Measurements from ENCODE around the gene DPM1. TPM values are rescaled to one million over a fixed set of nuclear protein-coding genes. Genes with fewer than 3 reads are reported as not detected.

Gene DPM1
- total and polyA plus RNA-seq, 8 donors: 13.6 to 34.8 (median 17.8) TPM

DNA sequence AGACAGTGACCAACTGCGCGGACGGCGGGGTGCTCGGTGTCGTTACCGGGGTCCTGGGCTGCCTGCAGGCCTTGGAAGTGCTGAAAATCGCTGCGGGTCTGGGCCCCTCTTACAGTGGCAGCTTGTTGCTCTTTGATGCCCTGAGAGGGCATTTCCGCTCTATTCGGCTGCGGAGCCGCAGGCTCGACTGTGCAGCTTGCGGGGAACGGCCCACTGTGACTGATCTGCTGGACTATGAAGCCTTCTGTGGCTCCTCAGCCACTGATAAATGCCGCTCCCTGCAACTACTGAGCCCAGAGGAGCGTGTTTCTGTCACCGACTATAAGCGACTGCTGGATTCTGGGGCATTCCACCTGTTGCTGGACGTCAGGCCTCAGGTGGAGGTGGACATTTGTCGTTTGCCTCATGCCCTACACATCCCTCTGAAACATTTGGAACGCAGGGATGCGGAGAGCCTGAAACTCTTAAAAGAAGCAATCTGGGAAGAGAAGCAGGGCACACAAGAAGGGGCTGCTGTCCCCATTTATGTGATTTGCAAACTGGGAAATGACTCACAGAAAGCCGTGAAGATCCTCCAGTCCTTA lies 1.3 kb upstream of the DPM1 start:
- H3K4me3 ChIP-seq: peak overlapping the region; percentile 89 to 99 (median 94)
- DNase-seq (peak in 1 of 6 donors; percentile 24), ATAC-seq (no peak), FAIRE-seq (no peak)
- no peak overlapping the region for H3K27ac ChIP-seq
- H3K9me3 ChIP-seq: no peaks in the 10 kb centered on the region
- WGBS, 2 donors: 52 to 54% methylated on average over 25 of the region's 25 CpGs
- intact Hi-C loops (cut with DNase I): no loop called here
- peaks cover 0 to 3% (median 0%) of the 10 kb centered on the region in 3 donors for H3K36me3 ChIP-seq
- no peaks in the 10 kb centered on the region for H3K27me3 ChIP-seq
- TF ChIP-seq, protein P1, sequence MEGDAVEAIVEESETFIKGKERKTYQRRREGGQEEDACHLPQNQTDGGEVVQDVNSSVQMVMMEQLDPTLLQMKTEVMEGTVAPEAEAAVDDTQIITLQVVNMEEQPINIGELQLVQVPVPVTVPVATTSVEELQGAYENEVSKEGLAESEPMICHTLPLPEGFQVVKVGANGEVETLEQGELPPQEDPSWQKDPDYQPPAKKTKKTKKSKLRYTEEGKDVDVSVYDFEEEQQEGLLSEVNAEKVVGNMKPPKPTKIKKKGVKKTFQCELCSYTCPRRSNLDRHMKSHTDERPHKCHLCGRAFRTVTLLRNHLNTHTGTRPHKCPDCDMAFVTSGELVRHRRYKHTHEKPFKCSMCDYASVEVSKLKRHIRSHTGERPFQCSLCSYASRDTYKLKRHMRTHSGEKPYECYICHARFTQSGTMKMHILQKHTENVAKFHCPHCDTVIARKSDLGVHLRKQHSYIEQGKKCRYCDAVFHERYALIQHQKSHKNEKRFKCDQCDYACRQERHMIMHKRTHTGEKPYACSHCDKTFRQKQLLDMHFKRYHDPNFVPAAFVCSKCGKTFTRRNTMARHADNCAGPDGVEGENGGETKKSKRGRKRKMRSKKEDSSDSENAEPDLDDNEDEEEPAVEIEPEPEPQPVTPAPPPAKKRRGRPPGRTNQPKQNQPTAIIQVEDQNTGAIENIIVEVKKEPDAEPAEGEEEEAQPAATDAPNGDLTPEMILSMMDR (IDR thresholded peaks at IDR 0.05): no peak
- peaks cover 7 to 28% (median 22%) of the 10 kb centered on the region in 3 donors for H3K4me1 ChIP-seq

GRCh38 chr20:50958615-50959542 lies 547 bp upstream of the DPM1 start, which contains the start of gene MOCS3:
Gene MOCS3, plus strand, starts transcription at chr20:50958818. Its CDS starts 25 bp downstream, at chr20:50958843.
- DNase-seq (peak; percentile 72 to 86 (median 82)), ATAC-seq (peak; percentile 85 to 93 (median 90)), FAIRE-seq (no peak)
- Histone ChIP-seq H3K27me3 (no peaks in the 10 kb centered on the region), H3K4me3 (peak within 1 kb of the TSS; percentile 89 to 99 (median 94)), H3K36me3 (peaks cover 0 to 11% (median 0%) of the 10 kb centered on the region in 3 donors), H3K9me3 (no peaks in the 10 kb centered on the region), H3K4me1 (peaks cover 7 to 31% (median 22%) of the 10 kb centered on the region in 3 donors), H3K27ac (peak within 1 kb of the TSS; percentile 83 to 93 (median 88))
- TF ChIP-seq, protein P1 (IDR thresholded peaks at IDR 0.05): no peak
- intact Hi-C loops (cut with DNase I): no loop called here
- 1% methylated on average over 67 of the region's 67 CpGs for WGBS, 2 donors

DNA sequence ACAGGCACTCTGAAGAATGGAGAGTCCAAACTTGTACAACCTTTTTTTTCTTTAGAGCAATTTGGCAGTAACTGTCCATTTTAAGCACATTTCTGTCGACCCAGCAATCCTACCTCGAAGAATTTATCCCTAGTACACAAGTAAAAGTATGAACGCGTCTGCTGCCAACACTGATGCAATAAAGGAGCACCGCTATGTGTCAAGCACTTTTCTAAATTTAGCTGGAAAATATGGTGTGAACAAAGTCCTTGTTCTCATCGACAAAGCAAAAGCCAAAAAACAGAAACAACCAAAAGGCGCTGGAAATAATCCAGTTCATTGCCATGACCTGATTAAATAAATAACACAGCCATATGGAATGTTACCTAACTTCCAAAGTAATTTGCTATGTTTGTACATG lies 1.1 kb downstream of the DPM1 start:
- H3K36me3 ChIP-seq: peaks cover 0 to 14% (median 0%) of the 10 kb centered on the region in 3 donors
- H3K4me3 ChIP-seq: peak overlapping the region; percentile 89 to 99 (median 94)
- FAIRE-seq (no peak), ATAC-seq (no peak), DNase-seq (no peak)
- no peaks in the 10 kb centered on the region for H3K9me3 ChIP-seq
- 3 to 5% methylated on average over 7 of the region's 7 CpGs for WGBS, 2 donors
- no peaks in the 10 kb centered on the region for H3K27me3 ChIP-seq
- H3K27ac ChIP-seq: peak overlapping the region in 3 of 4 donors; percentile 83 to 88 (median 87)
- H3K4me1 ChIP-seq: peaks cover 7 to 31% (median 22%) of the 10 kb centered on the region in 3 donors
- intact Hi-C loops (cut with DNase I): no loop called here
- TF ChIP-seq, protein P1 (IDR thresholded peaks at IDR 0.05): no peak

DNA sequence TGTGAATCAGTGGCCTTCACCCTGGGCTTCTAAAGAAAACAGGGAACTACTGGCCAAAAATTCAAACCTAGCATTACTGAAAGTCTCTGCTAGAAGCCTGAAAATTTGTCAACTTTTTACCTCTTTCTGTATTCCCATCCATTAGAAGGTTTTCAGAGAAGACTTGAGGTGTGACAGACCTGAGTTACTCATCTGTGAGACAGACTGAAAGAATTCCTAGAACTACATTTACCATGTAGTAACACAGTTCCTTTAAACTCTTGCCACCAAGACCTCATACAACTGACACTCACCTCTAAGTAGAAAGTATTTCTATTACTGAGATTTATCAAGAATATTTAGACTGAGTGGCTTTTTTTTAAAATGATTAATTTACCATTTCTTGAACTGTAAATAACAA lies 4.5 kb downstream of the DPM1 start:
- DNase-seq: no peak
- intact Hi-C loops (cut with DNase I): no loop called here
- no peak for ATAC-seq
- no peak overlapping the region for H3K27ac ChIP-seq
- H3K27me3 ChIP-seq: no peaks in the 10 kb centered on the region
- TF ChIP-seq, protein P1 (IDR thresholded peaks at IDR 0.05): no peak
- H3K36me3 ChIP-seq: peaks cover 0 to 31% (median 11%) of the 10 kb centered on the region in 3 donors
- FAIRE-seq: no peak
- H3K4me3 ChIP-seq: no peak overlapping the region
- no peaks in the 10 kb centered on the region for H3K9me3 ChIP-seq
- peaks cover 7 to 17% (median 11%) of the 10 kb centered on the region in 3 donors for H3K4me1 ChIP-seq

Measured in pancreas (tissue), 10 donors.